A673 (cell line): ENCODE results near the gene ADM2. TPM values are rescaled to one million over a fixed set of nuclear protein-coding genes. Genes with fewer than 3 reads are reported as not detected.

Experiments used
- BruUV-seq: library from RNA; stranded (reverse); fragments of 400-500 nt; replicated peaks from 2 replicates; lab custom pipeline; 2021; lab: Mats Ljungman, UMichigan
- CTCF ChIA-PET: fragments of 300-600 bp; sonication (Branson Sonifier 250); formaldehyde crosslinking; loops from one replicate; lab custom pipeline; 2022; ENCODE audit warnings: antibody characterized with exemption; lab: Charles Lee
- POLR2A ChIA-PET: fragments of 300-600 bp; sonication (Branson Sonifier 250); formaldehyde crosslinking; loops from one replicate; lab custom pipeline; 2022; ENCODE audit warnings: antibody characterized with exemption; ENCODE audit not compliant: low non-redundant PET; lab: Charles Lee
- DNase-seq: peaks from one replicate; pipeline ENCODE4 v3.0.0-alpha.2; 2015; ENCODE audit warnings: low spot score
- H3K27ac ChIP-seq: fragments of 200-600 bp; sonication (generic); 2 replicates; pipeline ENCODE4 v1.5.1; 2016; ENCODE audit warnings: mixed run types, low read depth, mild to moderate bottlenecking, mixed read lengths, antibody characterized with exemption, low read length; ENCODE audit not compliant: poor library complexity, severe bottlenecking
- H3K27me3 ChIP-seq: fragments of 200-600 bp; sonication (generic); replicated peaks from 2 replicates; pipeline ENCODE4 v1.6.1; 2017; ENCODE audit warnings: mixed run types, low read depth, mild to moderate bottlenecking, mixed read lengths, antibody characterized with exemption, low read length; ENCODE audit not compliant: insufficient read depth, poor library complexity
- H3K36me3 ChIP-seq: fragments of 200-600 bp; sonication (generic); 2 replicates; pipeline ENCODE4 v1.6.1; 2016; ENCODE audit warnings: mixed run types, mild to moderate bottlenecking, mixed read lengths, antibody characterized with exemption, low read length; ENCODE audit not compliant: insufficient read depth, poor library complexity, severe bottlenecking
- H3K4me1 ChIP-seq: fragments of 200-600 bp; sonication (generic); 2 replicates; pipeline ENCODE4 v1.6.1; 2017; ENCODE audit warnings: mixed run types, mild to moderate bottlenecking, mixed read lengths, antibody characterized with exemption, low read length; ENCODE audit not compliant: insufficient read depth, poor library complexity, severe bottlenecking
- H3K4me3 ChIP-seq: fragments of 200-600 bp; sonication (generic); 2 replicates; pipeline ENCODE4 v1.5.1; 2016; ENCODE audit warnings: low read depth, mixed run types, mild to moderate bottlenecking, mixed read lengths, low read length; ENCODE audit not compliant: poor library complexity, severe bottlenecking
- H3K9me3 ChIP-seq: fragments of 200-600 bp; sonication (generic); 2 replicates; pipeline ENCODE4 v1.6.1; 2016; ENCODE audit warnings: mixed run types, low read depth, mild to moderate bottlenecking, mixed read lengths, antibody characterized with exemption, low read length; ENCODE audit not compliant: poor library complexity, severe bottlenecking
- EZH2 ChIP-seq: fragments of 200-600 bp; sonication (generic); IDR thresholded peaks from 2 replicates; pipeline ENCODE4 v1.6.1; 2017; ENCODE audit warnings: borderline replicate concordance, low read depth, mild to moderate bottlenecking, mixed read lengths, antibody characterized with exemption, low read length; ENCODE audit not compliant: poor library complexity, severe bottlenecking
- intact Hi-C: fragments of 100-400 bp; cut with micrococcal nuclease; formaldehyde crosslinking; loops from one replicate; pipeline ENCODE4 v1.10.0; 2022; ENCODE audit not compliant: unreplicated experiment
- total RNA-seq: library from RNA; stranded (reverse); gene quantifications from 2 replicates; pipeline ENCODE4 v1.2.3, GENCODE V29; 2021
- TF ChIP-seq, protein P1 (sequence below): fragments of 300-800, 200-600 bp; sonication (generic); conservative IDR thresholded peaks from 2 replicates; pipeline ENCODE4 v1.5.1; 2017; ENCODE audit warnings: low read depth, mild to moderate bottlenecking, antibody characterized with exemption, low read length, moderate library complexity, mixed read lengths

Gene ADM2
- total RNA-seq, 1 experiment from 2014 or later: 5.4 TPM

DNA sequence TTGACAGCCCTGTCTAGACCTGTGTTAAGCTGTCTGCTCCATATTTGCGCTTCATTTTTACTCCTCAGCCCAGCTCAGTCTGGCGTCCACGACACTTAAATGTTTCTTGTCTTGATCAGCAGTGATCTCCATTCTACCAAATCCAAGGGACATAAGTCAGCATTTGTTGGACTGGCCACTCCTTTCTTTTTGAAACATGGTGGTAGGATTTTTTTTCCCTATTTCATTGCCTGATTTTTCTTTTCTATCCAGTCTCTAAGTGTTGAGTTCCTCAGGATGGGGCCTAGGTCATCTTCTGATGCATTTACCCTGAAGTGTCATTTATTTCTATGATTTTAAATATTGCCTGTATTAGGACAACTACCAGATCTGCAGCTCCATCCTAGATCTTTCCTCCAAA lies 27.6 kb downstream of the ADM2 start:
- H3K36me3 ChIP-seq: peaks cover 31% of the 10 kb centered on the region
- POLR2A ChIA-PET: interaction anchor here (1.1 kb wide), 1 partner anchor 17 kb away, joined by 8 read pairs; the partner anchor contains the start of gene SCO2

GRCh38 chr22:50513175-50513574 lies 31.8 kb downstream of the ADM2 start:
- Histone ChIP-seq H3K4me3 (no peak overlapping the region), H3K27me3 (no peaks in the 10 kb centered on the region), H3K36me3 (peaks cover 34% of the 10 kb centered on the region), H3K4me1 (peaks cover 13% of the 10 kb centered on the region), H3K9me3 (no peaks in the 10 kb centered on the region), H3K27ac (no peak overlapping the region)
- POLR2A ChIA-PET: no interaction called here
- TF ChIP-seq, protein P1, sequence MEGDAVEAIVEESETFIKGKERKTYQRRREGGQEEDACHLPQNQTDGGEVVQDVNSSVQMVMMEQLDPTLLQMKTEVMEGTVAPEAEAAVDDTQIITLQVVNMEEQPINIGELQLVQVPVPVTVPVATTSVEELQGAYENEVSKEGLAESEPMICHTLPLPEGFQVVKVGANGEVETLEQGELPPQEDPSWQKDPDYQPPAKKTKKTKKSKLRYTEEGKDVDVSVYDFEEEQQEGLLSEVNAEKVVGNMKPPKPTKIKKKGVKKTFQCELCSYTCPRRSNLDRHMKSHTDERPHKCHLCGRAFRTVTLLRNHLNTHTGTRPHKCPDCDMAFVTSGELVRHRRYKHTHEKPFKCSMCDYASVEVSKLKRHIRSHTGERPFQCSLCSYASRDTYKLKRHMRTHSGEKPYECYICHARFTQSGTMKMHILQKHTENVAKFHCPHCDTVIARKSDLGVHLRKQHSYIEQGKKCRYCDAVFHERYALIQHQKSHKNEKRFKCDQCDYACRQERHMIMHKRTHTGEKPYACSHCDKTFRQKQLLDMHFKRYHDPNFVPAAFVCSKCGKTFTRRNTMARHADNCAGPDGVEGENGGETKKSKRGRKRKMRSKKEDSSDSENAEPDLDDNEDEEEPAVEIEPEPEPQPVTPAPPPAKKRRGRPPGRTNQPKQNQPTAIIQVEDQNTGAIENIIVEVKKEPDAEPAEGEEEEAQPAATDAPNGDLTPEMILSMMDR: no peak
- TF ChIP-seq EZH2: no peak
- CTCF ChIA-PET: interaction anchor here (1.7 kb wide), 1 partner anchor 12 kb away, joined by 15 read pairs; the partner anchor contains the start of gene SCO2
- intact Hi-C loops: no loop called here
- DNase-seq: no peak
- no TSS peak for BruUV-seq

More for the DNA sequence above, 27.6 kb downstream of the ADM2 start:
- TSS peak; percentile 69 for BruUV-seq
- DNase-seq: no peak
- intact Hi-C loops: no loop called here
- CTCF ChIA-PET: interaction anchor here (2.1 kb wide), 1 partner anchor 17 kb away, joined by 12 read pairs; the partner anchor contains the start of gene SCO2
- H3K27me3 ChIP-seq: no peaks in the 10 kb centered on the region
- H3K4me3 ChIP-seq: peak overlapping the region; percentile 82
- peaks cover 18% of the 10 kb centered on the region for H3K4me1 ChIP-seq
- H3K9me3 ChIP-seq: no peaks in the 10 kb centered on the region
- peak overlapping the region; percentile 95 for H3K27ac ChIP-seq
- TF ChIP-seq EZH2: no peak
- TF ChIP-seq, protein P1: no peak

- Histone ChIP-seq H3K27ac (no peak overlapping the region), H3K9me3 (no peaks in the 10 kb centered on the region), H3K4me3 (no peak overlapping the region), H3K4me1 (no peaks in the 10 kb centered on the region), H3K27me3 (no peaks in the 10 kb centered on the region), H3K36me3 (peaks cover 45% of the 10 kb centered on the region)
- no peak for DNase-seq
- ChIA-PET CTCF (no interaction called here), POLR2A (no interaction called here)
- BruUV-seq: no TSS peak
- intact Hi-C loops: no loop called here
- TF ChIP-seq EZH2: no peak
- TF ChIP-seq, protein P1: no peak
Observed at GRCh38 chr22:50516068-50516467, 34.7 kb downstream of the ADM2 start.
